Stimulated activated CD8-positive, alpha-beta memory T cell treated with anti-CD3 and anti-CD28 coated beads, Interleukin-15, amount 100 ng/mL, for 48 hours (primary cell): ENCODE data around the gene MAP6.

Experiments
- DNase-seq, 2 donors: peaks; one replicate each; pipeline ENCODE4 v3.0.0-alpha.2; 2020; ENCODE audit warnings: low read depth in 2 of 2

The MAP6 gene

GRCh38 chr11:75632450-75632849 lies 36.4 kb downstream of the MAP6 start:
- no peak for DNase-seq

DNA sequence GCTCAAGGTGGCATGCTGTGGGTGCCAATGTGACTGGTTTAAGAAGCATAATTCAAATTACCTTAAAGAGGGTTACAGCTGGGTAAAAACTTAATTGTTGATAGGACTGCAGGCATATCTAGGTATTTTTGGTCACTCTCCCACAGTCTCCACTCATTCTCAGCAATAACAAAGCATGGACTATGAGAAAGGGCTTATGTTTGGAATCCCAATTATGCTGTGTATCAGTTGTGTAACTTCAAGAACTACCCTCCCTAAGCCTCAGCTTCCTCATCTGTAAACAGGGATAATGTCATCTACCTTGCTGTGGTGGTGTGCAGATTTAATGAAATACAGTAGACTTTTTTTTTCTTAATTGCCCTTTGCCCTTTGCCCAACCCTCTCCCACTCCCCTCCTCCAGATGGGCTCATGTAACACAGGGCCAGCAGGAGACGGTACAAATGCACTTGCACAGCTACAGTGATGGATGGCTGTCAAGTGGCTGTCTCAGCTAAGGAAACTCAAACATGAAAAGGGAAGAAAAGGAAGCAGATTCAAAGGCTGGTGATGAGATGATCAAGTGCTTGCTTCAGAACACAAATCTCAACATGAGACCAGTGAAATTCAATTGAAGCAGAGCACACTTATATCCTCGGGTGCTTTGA lies 37.6 kb downstream of the MAP6 start:
- DNase-seq, result no peak

DNA sequence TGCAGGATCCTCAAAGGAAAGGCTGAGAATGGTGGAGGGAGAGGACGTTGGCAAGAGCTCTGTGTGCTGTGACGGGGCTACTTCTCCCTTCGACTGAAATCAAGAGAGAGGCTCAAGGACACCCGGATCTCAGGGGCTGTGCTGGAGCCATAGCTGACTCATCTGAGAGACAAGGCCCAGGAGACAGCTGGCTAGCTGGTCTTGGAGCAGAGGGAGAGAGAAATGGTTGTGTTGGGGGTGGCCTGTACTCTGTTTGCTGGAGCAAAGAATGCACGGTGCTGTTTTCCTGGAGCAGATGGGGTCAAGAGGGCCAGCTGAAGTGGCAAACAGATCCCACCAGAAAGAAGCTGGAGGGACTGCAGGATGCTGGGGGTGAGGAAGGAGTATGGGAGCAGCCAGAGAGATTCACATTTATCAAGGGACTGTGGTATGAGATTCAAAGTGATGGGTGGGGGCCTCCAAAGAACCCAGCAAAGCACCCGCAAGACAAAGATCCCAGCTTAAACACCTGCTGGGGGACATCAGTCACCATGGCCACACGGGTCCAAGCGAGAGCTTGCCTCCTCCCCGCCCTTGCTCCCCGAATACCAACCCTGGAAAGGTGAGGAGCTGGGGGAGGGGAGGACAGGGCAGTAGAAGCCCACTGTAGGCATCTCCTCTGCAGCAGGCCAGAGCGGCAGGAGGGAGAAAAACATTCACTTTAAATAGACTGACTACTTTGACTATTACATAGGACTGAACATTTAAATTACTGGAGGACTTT lies 40.8 kb downstream of the MAP6 start:
- no peak for DNase-seq

DNA sequence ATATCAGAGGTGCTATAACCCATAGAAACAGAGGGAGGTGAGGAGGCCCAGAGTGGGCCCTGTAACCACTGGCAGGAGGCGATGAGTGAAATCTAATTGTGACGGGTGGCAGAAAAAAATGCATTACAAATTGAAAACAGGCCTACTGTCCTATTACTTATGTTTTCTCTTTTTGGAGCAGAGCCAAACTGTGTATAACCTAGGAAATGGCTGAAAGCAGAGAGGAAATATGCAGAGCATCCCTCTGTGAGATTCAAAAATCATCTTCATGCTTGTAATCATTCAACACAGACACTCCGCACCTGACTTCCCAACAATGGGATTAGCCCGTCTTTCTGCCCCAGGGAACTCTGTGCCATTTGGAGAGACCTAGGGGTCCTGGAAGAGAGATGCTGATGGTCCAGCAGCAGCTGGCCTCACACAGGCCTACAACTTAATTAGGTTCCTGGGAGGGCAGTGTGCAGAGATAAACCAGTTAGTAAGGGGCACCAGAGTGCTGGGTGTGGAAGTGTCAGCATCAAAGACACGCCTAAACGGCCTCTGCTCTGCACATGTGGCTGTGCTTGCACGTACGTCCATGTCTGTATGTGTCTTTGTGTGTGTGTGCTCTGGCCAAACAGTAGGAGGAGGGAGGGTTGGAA lies 41.8 kb downstream of the MAP6 start:
- DNase-seq, result no peak

GRCh38 chr11:75625991-75626888 lies 42.6 kb downstream of the MAP6 start:
- DNase-seq, result no peak

- no peak for DNase-seq
Observed at GRCh38 chr11:75625021-75625420, 43.8 kb downstream of the MAP6 start.

DNA sequence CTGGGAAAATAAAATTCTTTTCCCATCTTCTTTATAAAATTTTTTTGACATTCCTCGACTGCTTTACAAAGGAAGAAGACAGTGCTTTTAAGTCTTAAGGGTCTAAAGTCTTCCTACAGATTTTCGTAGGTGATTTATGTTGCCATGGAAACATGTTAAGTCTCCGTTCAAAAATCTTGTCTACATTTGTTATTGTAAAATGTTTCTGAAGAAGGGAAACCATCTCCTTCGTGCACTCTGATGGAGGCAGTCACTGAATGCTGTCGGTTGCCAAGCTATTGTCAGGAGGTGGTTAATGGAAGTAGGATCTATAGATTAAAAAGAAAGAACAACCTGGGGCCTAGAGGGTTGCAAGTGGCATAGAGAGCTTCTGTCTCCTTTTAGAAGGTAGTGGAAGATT lies 52.6 kb downstream of the MAP6 start:
- DNase-seq, result no peak

DNA sequence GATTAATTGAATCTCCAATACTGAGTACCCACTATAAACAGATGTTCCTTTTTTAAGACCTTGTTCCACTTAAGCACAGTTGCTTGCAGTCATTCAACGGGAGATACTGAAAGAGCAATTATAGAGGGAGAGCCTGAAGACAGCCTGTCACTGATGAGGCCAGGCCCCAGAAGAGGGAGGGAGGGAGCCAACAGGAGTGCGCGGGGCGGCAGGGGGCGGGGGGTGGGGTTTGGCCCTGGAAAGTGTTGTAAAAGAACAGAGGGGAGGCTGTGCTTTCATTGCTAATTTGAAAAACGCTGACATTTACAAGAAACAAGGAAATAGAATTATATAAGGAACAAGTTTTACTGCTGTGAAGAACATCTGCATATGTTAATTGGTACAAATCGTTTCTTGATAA lies 53.1 kb downstream of the MAP6 start:
- no peak for DNase-seq

DNA sequence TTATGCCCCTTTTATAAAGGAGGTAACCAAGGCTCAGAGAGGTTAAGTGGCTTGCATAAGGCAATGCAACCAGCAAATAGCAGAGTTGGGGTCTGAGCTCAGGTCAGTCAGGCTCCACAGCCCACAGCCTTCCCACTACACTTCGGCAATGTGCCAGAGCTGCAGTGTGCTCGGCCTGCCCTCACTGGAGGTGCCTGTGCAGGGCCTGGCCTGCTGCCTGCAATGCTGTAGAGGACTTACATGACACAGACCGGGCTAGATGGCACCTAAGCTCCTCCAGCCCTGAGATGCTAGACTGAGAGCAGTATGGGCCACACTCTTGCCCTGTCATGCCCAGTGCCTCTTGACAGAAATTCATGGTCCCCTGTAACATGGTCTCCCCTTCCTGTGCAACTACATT lies 57.0 kb downstream of the MAP6 start:
- no peak for DNase-seq

GRCh38 chr11:75606099-75606498 lies 62.7 kb downstream of the MAP6 start:
- no peak for DNase-seq

- DNase-seq, result no peak
Observed at GRCh38 chr11:75603791-75604736, 64.8 kb downstream of the MAP6 start.

DNA sequence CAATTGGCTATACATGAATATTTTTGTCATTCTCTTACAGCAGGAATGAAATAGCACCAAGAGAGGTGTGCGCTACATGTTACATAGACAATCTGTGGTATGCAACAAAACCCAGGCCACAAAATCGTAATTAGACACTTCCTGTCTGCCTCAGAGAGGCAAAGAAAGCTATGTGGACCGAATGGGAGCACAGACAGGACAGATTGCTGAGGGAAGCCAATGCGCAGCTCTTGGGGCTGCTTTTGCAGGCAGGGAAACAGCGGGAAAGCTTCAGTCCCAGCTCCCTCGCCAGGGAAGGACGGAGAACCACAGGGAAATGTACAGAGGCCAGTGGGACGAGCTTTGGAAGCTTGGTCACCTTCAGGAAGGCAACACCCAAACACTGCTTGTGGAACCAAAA lies 65.9 kb downstream of the MAP6 start:
- no peak for DNase-seq

DNA sequence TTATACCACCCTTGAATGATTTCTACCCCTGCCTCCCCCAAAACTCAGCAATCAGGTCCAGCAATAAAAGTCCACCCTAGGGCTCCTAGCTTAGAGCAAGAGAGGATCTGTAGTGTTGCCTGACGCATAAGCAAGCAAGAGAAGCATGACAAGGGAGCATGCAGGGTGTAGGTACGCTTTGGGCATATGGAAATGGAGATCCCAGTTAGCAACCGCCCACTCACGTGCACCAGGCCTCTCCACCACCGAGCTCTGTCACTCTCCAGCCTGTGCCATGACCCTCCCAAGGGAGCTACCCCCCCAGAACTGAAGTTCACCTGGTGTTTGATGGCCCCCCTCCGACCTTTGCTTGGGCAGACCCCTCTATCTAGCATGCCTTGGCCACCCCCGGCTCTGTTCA lies 67.3 kb downstream of the MAP6 start:
- DNase-seq, result no peak

DNA sequence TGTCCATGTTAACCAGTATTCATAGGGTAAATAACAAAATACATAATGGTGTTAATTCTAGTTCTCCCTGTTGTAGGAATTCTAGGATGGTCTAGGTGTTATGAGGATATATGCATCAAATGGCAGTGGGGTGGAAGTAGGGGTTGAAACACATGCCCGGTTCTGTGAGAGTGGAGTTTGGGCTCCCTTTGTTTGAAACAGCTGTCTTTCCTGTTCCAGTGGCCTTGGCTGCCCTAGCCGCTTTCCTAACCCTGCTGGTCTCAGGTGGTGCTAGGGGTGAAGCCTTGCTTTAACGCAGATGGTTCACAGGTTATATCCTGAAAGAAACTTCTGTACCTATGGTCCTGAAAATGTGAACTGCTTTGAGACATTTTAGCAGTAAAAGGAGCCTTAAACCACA lies 68.5 kb downstream of the MAP6 start:
- no peak for DNase-seq

DNA sequence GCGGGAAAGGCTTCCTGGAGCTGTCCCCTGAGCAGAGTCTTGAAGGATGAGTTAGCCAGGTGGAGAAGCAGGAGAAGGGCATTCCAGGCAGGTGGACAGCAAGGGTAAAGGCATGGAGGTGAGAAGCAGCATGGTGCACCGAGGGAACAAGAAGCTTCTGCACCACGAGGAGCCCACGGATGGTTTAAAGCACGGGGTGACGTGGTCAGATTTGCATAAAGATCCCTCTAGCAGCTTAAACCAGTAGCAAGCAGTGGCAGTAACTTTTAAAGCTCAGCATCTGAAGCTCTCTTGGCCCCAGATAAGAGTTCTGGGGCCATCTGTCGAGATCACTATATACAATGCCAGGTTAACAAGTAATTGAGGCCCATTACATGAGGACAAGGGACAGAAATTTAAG lies 69.9 kb downstream of the MAP6 start:
- DNase-seq, result no peak

DNA sequence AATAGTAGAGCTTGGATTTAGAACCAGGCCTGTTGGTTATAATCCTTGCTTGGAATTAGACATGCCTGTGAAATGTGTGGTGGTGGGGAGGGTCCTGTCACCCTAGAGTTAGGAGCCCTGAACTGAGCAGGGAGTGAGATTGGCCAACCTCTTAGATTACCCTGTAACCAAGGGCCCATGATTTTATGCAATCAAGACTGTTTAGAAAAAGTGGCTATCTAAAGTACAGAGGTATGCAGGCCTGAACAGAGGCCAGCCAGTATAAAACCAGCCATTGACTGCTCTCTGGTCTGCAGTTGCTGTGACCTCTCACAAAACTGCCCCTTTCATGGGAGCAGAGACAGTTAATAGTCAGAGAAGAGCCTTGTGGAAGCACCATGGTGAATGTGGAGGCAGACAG lies 70.6 kb downstream of the MAP6 start:
- no peak for DNase-seq

GRCh38 chr11:75597636-75598035 lies 71.2 kb downstream of the MAP6 start:
- DNase-seq, result no peak

- DNase-seq, result no peak
Observed at GRCh38 chr11:75596914-75597313, 71.9 kb downstream of the MAP6 start.

- DNase-seq, result no peak
Observed at GRCh38 chr11:75595429-75595828, 73.4 kb downstream of the MAP6 start.

- DNase-seq, result no peak
Observed at GRCh38 chr11:75594211-75594610, 74.6 kb downstream of the MAP6 start.

GRCh38 chr11:75593286-75593915 lies 75.4 kb downstream of the MAP6 start:
- DNase-seq, result no peak
